ENCODE measurements around the gene SLAMF1. TPM values are rescaled to one million over a fixed set of nuclear protein-coding genes. Genes with fewer than 3 reads are reported as not detected.
A peak's percentile ranks its signal among the peaks of the same experiment; 100 is the strongest.
"Not testable (repeated sequence)": the region's sequence is repeated elsewhere in the genome, so short reads cannot be mapped to it uniquely, and the experiment has no call there.

Gene SLAMF1
- polyA plus RNA-seq, 1 donor, result 0.91 TPM

- not testable (repeated sequence) for H3K4me3 ChIP-seq (ENCODE audit: low read length); H3K27me3 ChIP-seq (ENCODE audit: control insufficient read depth, insufficient read depth, low read length); H3K9me3 ChIP-seq (ENCODE audit: control insufficient read depth, low read depth, low read length); H3K36me3 ChIP-seq (ENCODE audit: control insufficient read depth, insufficient read depth, low read length)
- DNase-seq, result peak in 1 of 2 donors; percentile 67
- WGBS (ENCODE audit: insufficient coverage, low lambda C conversion rate), result no CpG with 5 or more reads among the region's 8 CpGs
- peak overlapping the region; percentile 67 for H3K27ac ChIP-seq (ENCODE audit: low read length)
- H3K4me1 ChIP-seq (ENCODE audit: control insufficient read depth, insufficient read depth, low read length), result peaks cover 35% of the 10 kb centered on the region
These were observed 5.3 kb upstream of the SLAMF1 start for GRCh38 chr1:160652065-160652641.

GRCh38 chr1:160651433-160652064, 4.7 kb upstream of the SLAMF1 start:
- peak overlapping the region; percentile 48 for H3K27ac ChIP-seq (ENCODE audit: low read length)

GRCh38 chr1:160647329-160647720, 481 bp upstream of the SLAMF1 start:
- H3K4me1 ChIP-seq (ENCODE audit: control insufficient read depth, insufficient read depth, low read length), result peaks cover 42% of the 10 kb centered on the region
- no peak for DNase-seq
- no CpG with 5 or more reads among the region's 3 CpGs for WGBS (ENCODE audit: insufficient coverage, low lambda C conversion rate)
- H3K27me3 ChIP-seq (ENCODE audit: control insufficient read depth, insufficient read depth, low read length), result no peaks in the 10 kb centered on the region
- H3K36me3 ChIP-seq (ENCODE audit: control insufficient read depth, insufficient read depth, low read length), result no peaks in the 10 kb centered on the region
- H3K4me3 ChIP-seq (ENCODE audit: low read length), result no peak overlapping the region
- H3K27ac ChIP-seq (ENCODE audit: low read length), result peak overlapping the region; percentile 87
- no peaks in the 10 kb centered on the region for H3K9me3 ChIP-seq (ENCODE audit: control insufficient read depth, low read depth, low read length)

More at GRCh38 chr1:160651433-160652064, 4.7 kb upstream of the SLAMF1 start:
- no peaks in the 10 kb centered on the region for H3K36me3 ChIP-seq (ENCODE audit: control insufficient read depth, insufficient read depth, low read length)
- H3K4me3 ChIP-seq (ENCODE audit: low read length), result no peak overlapping the region
- no peaks in the 10 kb centered on the region for H3K27me3 ChIP-seq (ENCODE audit: control insufficient read depth, insufficient read depth, low read length)
- no peaks in the 10 kb centered on the region for H3K9me3 ChIP-seq (ENCODE audit: control insufficient read depth, low read depth, low read length)
- no CpG with 5 or more reads among the region's 1 CpG for WGBS (ENCODE audit: insufficient coverage, low lambda C conversion rate)
- peak in 1 of 2 donors; percentile 26 for DNase-seq
- H3K4me1 ChIP-seq (ENCODE audit: control insufficient read depth, insufficient read depth, low read length), result peaks cover 38% of the 10 kb centered on the region

GRCh38 chr1:160646180-160646579, 664 bp downstream of the SLAMF1 start:
- no peak for DNase-seq
- H3K4me1 ChIP-seq (ENCODE audit: control insufficient read depth, insufficient read depth, low read length), result peaks cover 34% of the 10 kb centered on the region
- H3K27me3 ChIP-seq (ENCODE audit: control insufficient read depth, insufficient read depth, low read length), result no peaks in the 10 kb centered on the region
- WGBS (ENCODE audit: insufficient coverage, low lambda C conversion rate), result no CpG with 5 or more reads among the region's 1 CpG
- H3K4me3 ChIP-seq (ENCODE audit: low read length), result no peak overlapping the region
- no peaks in the 10 kb centered on the region for H3K9me3 ChIP-seq (ENCODE audit: control insufficient read depth, low read depth, low read length)
- no peaks in the 10 kb centered on the region for H3K36me3 ChIP-seq (ENCODE audit: control insufficient read depth, insufficient read depth, low read length)
- H3K27ac ChIP-seq (ENCODE audit: low read length), result peak overlapping the region; percentile 87

GRCh38 chr1:160645386-160646130, 1.3 kb downstream of the SLAMF1 start:
- Histone ChIP-seq H3K27me3 (ENCODE audit: control insufficient read depth, insufficient read depth, low read length) (no peaks in the 10 kb centered on the region), H3K4me3 (ENCODE audit: low read length) (no peak overlapping the region), H3K27ac (ENCODE audit: low read length) (peak overlapping the region; percentile 87), H3K4me1 (ENCODE audit: control insufficient read depth, insufficient read depth, low read length) (peaks cover 29% of the 10 kb centered on the region), H3K9me3 (ENCODE audit: control insufficient read depth, low read depth, low read length) (no peaks in the 10 kb centered on the region), H3K36me3 (ENCODE audit: control insufficient read depth, insufficient read depth, low read length) (no peaks in the 10 kb centered on the region)
- peak in 1 of 2 donors; percentile 85 for DNase-seq
- no CpG with 5 or more reads among the region's 13 CpGs for WGBS (ENCODE audit: insufficient coverage, low lambda C conversion rate)

GRCh38 chr1:160644399-160644798, 2.4 kb downstream of the SLAMF1 start:
- no peak overlapping the region for H3K27ac ChIP-seq (ENCODE audit: low read length)
- no peak overlapping the region for H3K4me3 ChIP-seq (ENCODE audit: low read length)

GRCh38 chr1:160643138-160643537, 3.7 kb downstream of the SLAMF1 start:
- no peak overlapping the region for H3K27ac ChIP-seq (ENCODE audit: low read length)

More at GRCh38 chr1:160644399-160644798, 2.4 kb downstream of the SLAMF1 start:
- Histone ChIP-seq H3K27me3 (ENCODE audit: control insufficient read depth, insufficient read depth, low read length) (no peaks in the 10 kb centered on the region), H3K9me3 (ENCODE audit: control insufficient read depth, low read depth, low read length) (no peaks in the 10 kb centered on the region), H3K4me1 (ENCODE audit: control insufficient read depth, insufficient read depth, low read length) (peaks cover 29% of the 10 kb centered on the region), H3K36me3 (ENCODE audit: control insufficient read depth, insufficient read depth, low read length) (no peaks in the 10 kb centered on the region)
- DNase-seq, result no peak

GRCh38 chr1:160642281-160642644, 4.6 kb downstream of the SLAMF1 start:
- Histone ChIP-seq H3K36me3 (ENCODE audit: control insufficient read depth, insufficient read depth, low read length) (no peaks in the 10 kb centered on the region), H3K27me3 (ENCODE audit: control insufficient read depth, insufficient read depth, low read length) (no peaks in the 10 kb centered on the region), H3K4me1 (ENCODE audit: control insufficient read depth, insufficient read depth, low read length) (peaks cover 23% of the 10 kb centered on the region), H3K4me3 (ENCODE audit: low read length) (no peak overlapping the region), H3K9me3 (ENCODE audit: control insufficient read depth, low read depth, low read length) (no peaks in the 10 kb centered on the region), H3K27ac (ENCODE audit: low read length) (no peak overlapping the region)
- DNase-seq, result no peak
- no CpG with 5 or more reads among the region's 2 CpGs for WGBS (ENCODE audit: insufficient coverage, low lambda C conversion rate)

More at GRCh38 chr1:160643138-160643537, 3.7 kb downstream of the SLAMF1 start:
- DNase-seq, result peak in 1 of 2 donors; percentile 53
- Histone ChIP-seq H3K36me3 (ENCODE audit: control insufficient read depth, insufficient read depth, low read length) (no peaks in the 10 kb centered on the region), H3K9me3 (ENCODE audit: control insufficient read depth, low read depth, low read length) (no peaks in the 10 kb centered on the region), H3K4me3 (ENCODE audit: low read length) (no peak overlapping the region), H3K27me3 (ENCODE audit: control insufficient read depth, insufficient read depth, low read length) (no peaks in the 10 kb centered on the region), H3K4me1 (ENCODE audit: control insufficient read depth, insufficient read depth, low read length) (peaks cover 26% of the 10 kb centered on the region)
- WGBS (ENCODE audit: insufficient coverage, low lambda C conversion rate), result 20% methylated on average over 1 of the region's 5 CpGs

- peaks cover 20% of the 10 kb centered on the region for H3K4me1 ChIP-seq (ENCODE audit: control insufficient read depth, insufficient read depth, low read length)
- DNase-seq, result no peak
- H3K27me3 ChIP-seq (ENCODE audit: control insufficient read depth, insufficient read depth, low read length), result no peaks in the 10 kb centered on the region
- no peaks in the 10 kb centered on the region for H3K36me3 ChIP-seq (ENCODE audit: control insufficient read depth, insufficient read depth, low read length)
- H3K9me3 ChIP-seq (ENCODE audit: control insufficient read depth, low read depth, low read length), result no peaks in the 10 kb centered on the region
- H3K4me3 ChIP-seq (ENCODE audit: low read length), result no peak overlapping the region
- no peak overlapping the region for H3K27ac ChIP-seq (ENCODE audit: low read length)
- 96% methylated on average over 3 of the region's 8 CpGs for WGBS (ENCODE audit: insufficient coverage, low lambda C conversion rate)
These were observed 5.2 kb downstream of the SLAMF1 start for GRCh38 chr1:160641323-160642280.

Measured in large intestine (tissue), 3 donors.